ENCODE results near the gene SRGAP3. TPM values are rescaled to one million over a fixed set of nuclear protein-coding genes. Genes with fewer than 3 reads are reported as not detected.

Gene SRGAP3
- total and polyA plus RNA-seq, 10 of the 15 experiments (the other 5 are each of a cell fraction or from before 2014, with no cell fraction given), result 0.32 to 1.7 (median 0.99) TPM

DNA sequence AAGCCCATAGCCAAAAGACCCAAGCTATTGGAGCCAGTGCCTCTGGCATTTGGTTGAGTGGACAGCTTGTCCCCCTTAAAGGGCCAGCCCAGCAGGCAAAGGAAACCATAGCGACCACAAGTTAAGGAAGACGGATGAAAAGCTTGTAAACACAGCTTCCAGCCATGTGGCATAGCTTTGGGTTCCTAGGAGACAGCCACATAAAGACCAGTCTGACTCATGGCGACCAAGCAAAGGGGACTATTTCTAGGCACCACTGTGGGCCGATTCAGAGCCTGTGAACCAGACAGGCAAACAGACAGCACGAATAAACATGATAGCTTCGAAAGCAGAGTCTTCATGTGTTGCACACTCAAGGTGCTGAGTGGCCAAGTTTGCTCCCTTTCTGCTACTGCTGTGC lies 30.5 kb upstream of the SRGAP3 start:
- Histone ChIP-seq H3K9ac (ENCODE audit: control insufficient read depth, insufficient read depth, low read length) (no peak overlapping the region), H3K4me2 (ENCODE audit: control insufficient read depth, insufficient read depth) (no peak overlapping the region), H4K20me1 (ENCODE audit: control insufficient read depth, insufficient read depth) (no peaks in the 10 kb centered on the region), H3K27me3 (replicated peaks in 1 of 2; ENCODE audit: control insufficient read depth in 2 of 2, insufficient read depth in 2 of 2, low read length in 1 of 2) (no peaks in the 10 kb centered on the region), H3K9me3 (replicated peaks; ENCODE audit: control insufficient read depth, insufficient read depth, low read length) (no peaks in the 10 kb centered on the region; the same call in 2 of the 3 replicates), H3K79me2 (ENCODE audit: control insufficient read depth, insufficient read depth, low read length) (no peaks in the 10 kb centered on the region), H3K4me3 (no peak overlapping the region), H3K4me1 (ENCODE audit: control insufficient read depth, insufficient read depth, low read length) (no peaks in the 10 kb centered on the region), H3K36me3 (ENCODE audit: control insufficient read depth in 2 of 2, insufficient read depth in 2 of 2, low read length in 1 of 2) (no peaks in the 10 kb centered on the region), H2AFZ (ENCODE audit: control insufficient read depth, low read depth, low read length) (no peak overlapping the region), H3K27ac (ENCODE audit: control insufficient read depth, insufficient read depth) (no peak overlapping the region)
- TF ChIP-seq CREB1 (IDR thresholded peaks at IDR 0.05; ENCODE audit: low read depth) (no peak), TARDBP (IDR thresholded peaks at IDR 0.05; ENCODE audit: borderline replicate concordance) (no peak), ZNF24 (IDR thresholded peaks at IDR 0.05) (no peak), ZNF622 (IDR thresholded peaks at IDR 0.05) (no peak)
- TF ChIP-seq, protein P1, sequence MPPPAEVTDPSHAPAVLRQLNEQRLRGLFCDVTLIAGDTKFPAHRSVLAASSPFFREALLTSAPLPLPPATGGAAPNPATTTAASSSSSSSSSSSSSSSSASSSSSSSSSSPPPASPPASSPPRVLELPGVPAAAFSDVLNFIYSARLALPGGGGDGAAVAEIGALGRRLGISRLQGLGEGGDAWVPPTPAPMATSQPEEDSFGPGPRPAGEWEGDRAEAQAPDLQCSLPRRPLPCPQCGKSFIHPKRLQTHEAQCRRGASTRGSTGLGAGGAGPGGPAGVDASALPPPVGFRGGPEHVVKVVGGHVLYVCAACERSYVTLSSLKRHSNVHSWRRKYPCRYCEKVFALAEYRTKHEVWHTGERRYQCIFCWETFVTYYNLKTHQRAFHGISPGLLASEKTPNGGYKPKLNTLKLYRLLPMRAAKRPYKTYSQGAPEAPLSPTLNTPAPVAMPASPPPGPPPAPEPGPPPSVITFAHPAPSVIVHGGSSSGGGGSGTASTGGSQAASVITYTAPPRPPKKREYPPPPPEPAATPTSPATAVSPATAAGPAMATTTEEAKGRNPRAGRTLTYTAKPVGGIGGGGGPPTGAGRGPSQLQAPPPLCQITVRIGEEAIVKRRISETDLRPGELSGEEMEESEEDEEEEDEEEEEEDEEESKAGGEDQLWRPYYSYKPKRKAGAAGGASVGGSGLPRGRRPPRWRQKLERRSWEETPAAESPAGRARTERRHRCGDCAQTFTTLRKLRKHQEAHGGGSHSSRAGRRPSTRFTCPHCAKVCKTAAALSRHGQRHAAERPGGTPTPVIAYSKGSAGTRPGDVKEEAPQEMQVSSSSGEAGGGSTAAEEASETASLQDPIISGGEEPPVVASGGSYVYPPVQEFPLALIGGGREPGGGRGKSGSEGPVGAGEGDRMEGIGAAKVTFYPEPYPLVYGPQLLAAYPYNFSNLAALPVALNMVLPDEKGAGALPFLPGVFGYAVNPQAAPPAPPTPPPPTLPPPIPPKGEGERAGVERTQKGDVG (CRISPR knock-in tag; IDR thresholded peaks at IDR 0.05), result no peak
- TF ChIP-seq, protein P2, sequence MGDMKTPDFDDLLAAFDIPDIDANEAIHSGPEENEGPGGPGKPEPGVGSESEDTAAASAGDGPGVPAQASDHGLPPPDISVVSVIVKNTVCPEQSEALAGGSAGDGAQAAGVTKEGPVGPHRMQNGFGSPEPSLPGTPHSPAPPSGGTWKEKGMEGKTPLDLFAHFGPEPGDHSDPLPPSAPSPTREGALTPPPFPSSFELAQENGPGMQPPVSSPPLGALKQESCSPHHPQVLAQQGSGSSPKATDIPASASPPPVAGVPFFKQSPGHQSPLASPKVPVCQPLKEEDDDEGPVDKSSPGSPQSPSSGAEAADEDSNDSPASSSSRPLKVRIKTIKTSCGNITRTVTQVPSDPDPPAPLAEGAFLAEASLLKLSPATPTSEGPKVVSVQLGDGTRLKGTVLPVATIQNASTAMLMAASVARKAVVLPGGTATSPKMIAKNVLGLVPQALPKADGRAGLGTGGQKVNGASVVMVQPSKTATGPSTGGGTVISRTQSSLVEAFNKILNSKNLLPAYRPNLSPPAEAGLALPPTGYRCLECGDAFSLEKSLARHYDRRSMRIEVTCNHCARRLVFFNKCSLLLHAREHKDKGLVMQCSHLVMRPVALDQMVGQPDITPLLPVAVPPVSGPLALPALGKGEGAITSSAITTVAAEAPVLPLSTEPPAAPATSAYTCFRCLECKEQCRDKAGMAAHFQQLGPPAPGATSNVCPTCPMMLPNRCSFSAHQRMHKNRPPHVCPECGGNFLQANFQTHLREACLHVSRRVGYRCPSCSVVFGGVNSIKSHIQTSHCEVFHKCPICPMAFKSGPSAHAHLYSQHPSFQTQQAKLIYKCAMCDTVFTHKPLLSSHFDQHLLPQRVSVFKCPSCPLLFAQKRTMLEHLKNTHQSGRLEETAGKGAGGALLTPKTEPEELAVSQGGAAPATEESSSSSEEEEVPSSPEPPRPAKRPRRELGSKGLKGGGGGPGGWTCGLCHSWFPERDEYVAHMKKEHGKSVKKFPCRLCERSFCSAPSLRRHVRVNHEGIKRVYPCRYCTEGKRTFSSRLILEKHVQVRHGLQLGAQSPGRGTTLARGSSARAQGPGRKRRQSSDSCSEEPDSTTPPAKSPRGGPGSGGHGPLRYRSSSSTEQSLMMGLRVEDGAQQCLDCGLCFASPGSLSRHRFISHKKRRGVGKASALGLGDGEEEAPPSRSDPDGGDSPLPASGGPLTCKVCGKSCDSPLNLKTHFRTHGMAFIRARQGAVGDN (IDR thresholded peaks at IDR 0.05), result no peak
- FAIRE-seq (no peak), ATAC-seq (no peak), DNase-seq (ENCODE audit: low read depth, low spot score) (no peak)
- intact Hi-C loops (cut with micrococcal nuclease; ENCODE audit: unreplicated experiment) (no loop called here), in situ Hi-C loops (cut with MboI) (no loop called here)
- POLR2A ChIA-PET, result interaction anchor here (0.6 kb wide), 1 partner anchor 330 kb away, joined by 4 read pairs; no protein-coding TSS in a partner anchor
- RAD21 ChIA-PET (ENCODE audit: unreplicated experiment), result interaction anchor here (0.7 kb wide), 1 partner anchor 11 kb away, joined by 3 read pairs; no protein-coding TSS in a partner anchor
- 18% methylated on average over 6 of the region's 6 CpGs for WGBS (ENCODE audit: insufficient coverage, insufficient replicate concordance, low lambda C conversion rate, missing lambda C conversion rate)
- BruUV-seq (replicated peaks), result no TSS peak
- CTCF ChIA-PET, result interaction anchor here (0.6 kb wide), 1 partner anchor 293 kb away, joined by 5 read pairs; no protein-coding TSS in a partner anchor
- SMC1A ChIA-PET (ENCODE audit: uncharacterized antibody, unreplicated experiment), result no interaction called here
